ENCODE measurements around the gene CDK17. TPM values are rescaled to one million over a fixed set of nuclear protein-coding genes. Genes with fewer than 3 reads are reported as not detected.
"Not testable (repeated sequence)": the region's sequence is repeated elsewhere in the genome, so short reads cannot be mapped to it uniquely, and the experiment has no call there.

The CDK17 gene
- total and polyA plus RNA-seq, 7 donors, result 4.6 to 117 (median 63.2) TPM

DNA sequence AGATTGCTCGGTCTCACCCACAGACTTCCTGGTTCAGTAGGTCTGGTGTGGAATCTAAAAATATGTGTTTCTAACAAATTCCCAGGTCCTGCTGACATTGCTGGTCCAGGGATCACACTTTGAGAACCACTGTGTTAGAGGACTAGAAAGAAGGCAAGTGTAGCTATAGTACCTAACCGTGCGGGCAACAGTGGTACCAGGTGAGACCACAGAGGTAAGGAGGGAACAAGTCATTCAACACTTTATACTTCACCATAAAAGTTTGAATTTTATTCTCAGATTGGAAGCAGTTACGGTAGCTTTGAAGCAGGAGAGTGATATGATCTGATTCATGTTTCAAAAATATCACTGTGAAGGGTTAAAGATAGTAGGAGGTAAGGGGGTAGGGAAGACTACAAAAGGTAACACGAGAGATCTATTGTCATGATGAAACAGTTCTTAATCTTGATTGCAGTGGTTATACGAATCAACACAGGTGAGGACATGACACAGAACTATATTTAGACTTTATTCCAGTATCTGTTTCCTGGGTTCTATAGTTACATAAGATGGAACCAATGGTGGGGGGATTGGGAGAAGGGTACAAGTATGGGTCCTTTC is 73.5 kb downstream of the CDK17 start:
- no peak for DNase-seq
- H3K4me1 ChIP-seq, result peaks cover 0 to 18% (median 2%) of the 10 kb centered on the region in 4 donors
- no peaks in the 10 kb centered on the region for H3K27me3 ChIP-seq
- H3K36me3 ChIP-seq, result peaks cover 0 to 31% (median 2%) of the 10 kb centered on the region in 4 donors
- H3K9me3 ChIP-seq, result no peaks in the 10 kb centered on the region
- TF ChIP-seq POLR2A (IDR thresholded peaks at IDR 0.05) (no peak), EP300 (IDR thresholded peaks at IDR 0.05) (no peak), POLR2AphosphoS5 (IDR thresholded peaks at IDR 0.05) (no peak)
- TF ChIP-seq, protein P1, sequence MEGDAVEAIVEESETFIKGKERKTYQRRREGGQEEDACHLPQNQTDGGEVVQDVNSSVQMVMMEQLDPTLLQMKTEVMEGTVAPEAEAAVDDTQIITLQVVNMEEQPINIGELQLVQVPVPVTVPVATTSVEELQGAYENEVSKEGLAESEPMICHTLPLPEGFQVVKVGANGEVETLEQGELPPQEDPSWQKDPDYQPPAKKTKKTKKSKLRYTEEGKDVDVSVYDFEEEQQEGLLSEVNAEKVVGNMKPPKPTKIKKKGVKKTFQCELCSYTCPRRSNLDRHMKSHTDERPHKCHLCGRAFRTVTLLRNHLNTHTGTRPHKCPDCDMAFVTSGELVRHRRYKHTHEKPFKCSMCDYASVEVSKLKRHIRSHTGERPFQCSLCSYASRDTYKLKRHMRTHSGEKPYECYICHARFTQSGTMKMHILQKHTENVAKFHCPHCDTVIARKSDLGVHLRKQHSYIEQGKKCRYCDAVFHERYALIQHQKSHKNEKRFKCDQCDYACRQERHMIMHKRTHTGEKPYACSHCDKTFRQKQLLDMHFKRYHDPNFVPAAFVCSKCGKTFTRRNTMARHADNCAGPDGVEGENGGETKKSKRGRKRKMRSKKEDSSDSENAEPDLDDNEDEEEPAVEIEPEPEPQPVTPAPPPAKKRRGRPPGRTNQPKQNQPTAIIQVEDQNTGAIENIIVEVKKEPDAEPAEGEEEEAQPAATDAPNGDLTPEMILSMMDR (IDR thresholded peaks at IDR 0.05), result no peak
- 72 to 80% methylated on average over 6 of the region's 6 CpGs for WGBS, 2 donors
- H3K4me3 ChIP-seq, result no peak overlapping the region
- no peak overlapping the region for H3K27ac ChIP-seq
- intact Hi-C loops (cut with DNase I), result no loop called here

GRCh38 chr12:96323906-96324305 is 76.3 kb downstream of the CDK17 start:
- WGBS, 2 donors, result 89 to 92% methylated on average over 3 of the region's 3 CpGs
- Histone ChIP-seq H3K4me3 (no peak overlapping the region), H3K9me3 (no peaks in the 10 kb centered on the region), H3K36me3 (peaks cover 0 to 22% (median 2%) of the 10 kb centered on the region in 4 donors), H3K27ac (no peak overlapping the region), H3K27me3 (no peaks in the 10 kb centered on the region), H3K4me1 (peaks cover 0 to 18% (median 2%) of the 10 kb centered on the region in 4 donors)
- TF ChIP-seq, protein P1 (IDR thresholded peaks at IDR 0.05), result no peak
- intact Hi-C loops (cut with DNase I), result no loop called here
- no peak for DNase-seq

DNA sequence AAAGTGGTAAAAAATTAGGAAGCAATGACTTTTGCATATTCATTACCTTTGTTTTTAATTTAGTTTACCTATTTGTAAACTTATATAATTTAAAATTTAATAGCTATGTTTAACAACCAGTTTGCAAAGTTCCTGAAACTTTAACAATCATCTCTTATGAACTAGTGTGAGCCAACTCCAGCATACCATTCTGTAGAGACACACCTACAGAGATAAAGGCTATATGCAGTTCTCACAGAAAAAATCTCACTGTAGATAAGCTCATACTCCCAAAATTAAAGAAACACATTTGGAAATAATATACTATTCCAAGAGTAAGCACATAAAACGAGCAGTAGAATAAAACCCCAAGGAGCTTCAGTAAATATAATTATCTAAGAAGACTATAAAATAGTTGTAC is 77.5 kb downstream of the CDK17 start:
- H3K27ac ChIP-seq, result no peak overlapping the region
- H3K4me3 ChIP-seq, result no peak overlapping the region
- peaks cover 0 to 14% (median 2%) of the 10 kb centered on the region in 4 donors for H3K4me1 ChIP-seq
- peaks cover 0 to 22% (median 2%) of the 10 kb centered on the region in 4 donors for H3K36me3 ChIP-seq
- no peak for TF ChIP-seq EP300 (IDR thresholded peaks at IDR 0.05)
- TF ChIP-seq, protein P1 (IDR thresholded peaks at IDR 0.05), result no peak
- no peak for TF ChIP-seq POLR2A (IDR thresholded peaks at IDR 0.05)
- TF ChIP-seq POLR2AphosphoS5 (IDR thresholded peaks at IDR 0.05), result no peak
- WGBS, 2 donors, result 30 to 65% methylated on average over 1 of the region's 1 CpG
- no peaks in the 10 kb centered on the region for H3K9me3 ChIP-seq
- DNase-seq, result no peak
- H3K27me3 ChIP-seq, result no peaks in the 10 kb centered on the region
- intact Hi-C loops (cut with DNase I), result no loop called here

GRCh38 chr12:96321941-96322340 is 78.3 kb downstream of the CDK17 start:
- Histone ChIP-seq H3K27ac (no peak overlapping the region), H3K27me3 (no peaks in the 10 kb centered on the region), H3K4me1 (peaks cover 0 to 12% (median 2%) of the 10 kb centered on the region in 4 donors), H3K9me3 (no peaks in the 10 kb centered on the region), H3K4me3 (no peak overlapping the region), H3K36me3 (peaks cover 0 to 22% (median 2%) of the 10 kb centered on the region in 4 donors)
- no peak for DNase-seq
- intact Hi-C loops (cut with DNase I), result no loop called here
- TF ChIP-seq POLR2A (IDR thresholded peaks at IDR 0.05) (no peak), EP300 (IDR thresholded peaks at IDR 0.05) (no peak), POLR2AphosphoS5 (IDR thresholded peaks at IDR 0.05) (no peak)
- TF ChIP-seq, protein P1 (IDR thresholded peaks at IDR 0.05), result no peak
- 85 to 90% methylated on average over 6 of the region's 6 CpGs for WGBS, 2 donors

DNA sequence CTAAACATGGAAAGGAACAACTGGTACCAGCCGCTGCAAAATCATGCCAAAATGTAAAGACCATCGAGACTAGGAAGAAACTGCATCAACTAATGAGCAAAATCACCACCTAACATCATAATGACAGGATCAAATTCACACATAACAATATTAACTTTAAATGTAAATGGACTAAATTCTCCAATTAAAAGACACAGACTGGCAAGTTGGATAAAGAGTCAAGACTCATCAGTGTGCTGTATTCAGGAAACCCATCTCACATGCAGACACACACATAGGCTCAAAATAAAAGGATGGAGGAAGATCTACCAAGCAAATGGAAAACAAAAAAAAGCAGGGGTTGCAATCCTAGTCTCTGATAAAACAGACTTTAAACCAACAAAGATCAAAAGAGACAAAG is 82.4 kb downstream of the CDK17 start:
- Histone ChIP-seq H3K36me3 (peaks cover 0 to 13% (median 0%) of the 10 kb centered on the region in 4 donors), H3K4me1 (peaks cover 0 to 24% (median 8%) of the 10 kb centered on the region in 4 donors)
- intact Hi-C loops (cut with DNase I); H3K27ac ChIP-seq; H3K4me3 ChIP-seq; H3K9me3 ChIP-seq; H3K27me3 ChIP-seq; DNase-seq: not testable (repeated sequence)
- 94 to 97% methylated on average over 2 of the region's 2 CpGs for WGBS, 2 donors

GRCh38 chr12:96315741-96316481 is 84.3 kb downstream of the CDK17 start:
- H3K9me3 ChIP-seq; intact Hi-C loops (cut with DNase I); H3K27me3 ChIP-seq; DNase-seq: not testable (repeated sequence)
- Histone ChIP-seq H3K4me3 (peak overlapping the region in 3 of 4 donors; percentile 24 to 32 (median 26)), H3K36me3 (peaks cover 0 to 16% (median 0%) of the 10 kb centered on the region in 4 donors), H3K27ac (peak overlapping the region; percentile 11 to 57 (median 30)), H3K4me1 (peaks cover 0 to 19% (median 10%) of the 10 kb centered on the region in 4 donors)
- WGBS, 2 donors, result 34 to 57% methylated on average over 33 of the region's 33 CpGs
